Ishikawa (cell line): ENCODE results near the gene NRG3.

Source experiments
- CEBPB ChIP-seq: IDR thresholded peaks from 2 replicates; pipeline ENCODE4 v1.6.1; 2012
- CREB1 ChIP-seq: IDR thresholded peaks from 2 replicates; pipeline ENCODE4 v1.6.1; 2012; ENCODE audit warnings: low read depth
- EGR1 ChIP-seq: IDR thresholded peaks from 2 replicates; pipeline ENCODE4 v1.6.1; 2012
- EP300 ChIP-seq: IDR thresholded peaks from 2 replicates; pipeline ENCODE4 v1.6.1; 2012; ENCODE audit warnings: borderline replicate concordance
- FOXM1 ChIP-seq: IDR thresholded peaks from 2 replicates; pipeline ENCODE4 v1.6.1; 2012; ENCODE audit warnings: low read depth, borderline replicate concordance
- NFIC ChIP-seq: IDR thresholded peaks from 2 replicates; pipeline ENCODE4 v1.6.1; 2012
- RAD21 ChIP-seq: IDR thresholded peaks from 2 replicates; pipeline ENCODE4 v1.6.1; 2012; ENCODE audit warnings: low read depth
- TAF1 ChIP-seq: IDR thresholded peaks from 2 replicates; pipeline ENCODE4 v1.6.1; 2012; ENCODE audit warnings: low read depth, mild to moderate bottlenecking
- TCF12 ChIP-seq: IDR thresholded peaks from 2 replicates; pipeline ENCODE4 v1.6.1; 2012; ENCODE audit warnings: low read depth
- TEAD4 ChIP-seq: IDR thresholded peaks from 2 replicates; pipeline ENCODE4 v1.6.1; 2012
- USF1 ChIP-seq: IDR thresholded peaks from 2 replicates; pipeline ENCODE4 v1.6.1; 2012
- YY1 ChIP-seq: IDR thresholded peaks from 2 replicates; pipeline ENCODE4 v1.6.1; 2012; ENCODE audit warnings: low read depth
- ZBTB7A ChIP-seq: IDR thresholded peaks from 2 replicates; pipeline ENCODE4 v1.6.1; 2012; ENCODE audit warnings: low read depth
- TF ChIP-seq, protein P1 (sequence below): IDR thresholded peaks from 2 replicates; pipeline ENCODE4 v1.6.1; 2012
- TF ChIP-seq, protein P2 (sequence below): IDR thresholded peaks from 2 replicates; pipeline ENCODE4 v1.6.1; 2012; ENCODE audit warnings: low read depth, mild to moderate bottlenecking

NRG3 gene

DNA sequence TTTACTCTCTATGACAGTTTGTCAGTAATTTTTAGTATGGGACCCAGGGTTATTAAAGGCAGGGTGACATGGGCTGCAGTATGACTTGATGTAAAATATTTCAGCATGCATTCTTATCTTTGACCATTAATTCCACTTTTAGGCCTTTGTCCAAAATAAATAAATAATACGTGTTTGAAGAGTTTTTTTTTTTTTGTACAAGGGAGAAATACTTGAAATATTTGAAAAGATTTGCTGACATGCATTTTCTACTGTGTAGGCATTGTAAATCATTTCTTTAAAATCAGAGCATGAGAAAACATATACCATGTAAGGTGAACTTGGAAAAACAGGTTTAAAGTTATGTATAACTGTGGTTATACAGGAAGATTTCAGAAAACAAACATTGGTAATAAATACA, 23.5 kb downstream of the NRG3 start:
- TF ChIP-seq CEBPB (no peak), FOXM1 (no peak), EGR1 (no peak), TEAD4 (no peak), RAD21 (no peak), YY1 (no peak), TAF1 (no peak)

DNA sequence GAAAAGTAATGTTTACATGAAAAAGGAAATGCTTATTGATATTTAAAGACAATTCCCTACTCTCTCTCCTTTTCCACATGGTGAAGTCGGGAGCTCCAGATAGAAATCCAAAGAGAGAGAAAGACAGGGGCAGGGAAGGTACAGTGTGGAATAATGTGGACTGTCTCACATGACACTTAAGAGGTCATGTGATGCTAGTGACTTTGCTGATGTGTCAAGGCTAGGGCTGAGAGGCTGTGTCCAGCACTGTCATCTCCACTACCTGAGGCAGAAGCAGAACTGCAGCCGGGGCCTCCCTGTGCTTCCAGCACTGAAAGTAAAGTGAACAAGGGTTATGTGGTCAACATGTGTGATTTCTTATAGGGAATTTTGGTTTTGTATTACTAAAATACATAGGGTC, 26.0 kb downstream of the NRG3 start:
- TF ChIP-seq USF1 (no peak), TCF12 (no peak), RAD21 (no peak), YY1 (no peak), TAF1 (no peak), FOXM1 (no peak), EP300 (no peak), CREB1 (no peak)
- TF ChIP-seq, protein P1, sequence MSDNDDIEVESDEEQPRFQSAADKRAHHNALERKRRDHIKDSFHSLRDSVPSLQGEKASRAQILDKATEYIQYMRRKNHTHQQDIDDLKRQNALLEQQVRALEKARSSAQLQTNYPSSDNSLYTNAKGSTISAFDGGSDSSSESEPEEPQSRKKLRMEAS: no peak
- TF ChIP-seq, protein P2, sequence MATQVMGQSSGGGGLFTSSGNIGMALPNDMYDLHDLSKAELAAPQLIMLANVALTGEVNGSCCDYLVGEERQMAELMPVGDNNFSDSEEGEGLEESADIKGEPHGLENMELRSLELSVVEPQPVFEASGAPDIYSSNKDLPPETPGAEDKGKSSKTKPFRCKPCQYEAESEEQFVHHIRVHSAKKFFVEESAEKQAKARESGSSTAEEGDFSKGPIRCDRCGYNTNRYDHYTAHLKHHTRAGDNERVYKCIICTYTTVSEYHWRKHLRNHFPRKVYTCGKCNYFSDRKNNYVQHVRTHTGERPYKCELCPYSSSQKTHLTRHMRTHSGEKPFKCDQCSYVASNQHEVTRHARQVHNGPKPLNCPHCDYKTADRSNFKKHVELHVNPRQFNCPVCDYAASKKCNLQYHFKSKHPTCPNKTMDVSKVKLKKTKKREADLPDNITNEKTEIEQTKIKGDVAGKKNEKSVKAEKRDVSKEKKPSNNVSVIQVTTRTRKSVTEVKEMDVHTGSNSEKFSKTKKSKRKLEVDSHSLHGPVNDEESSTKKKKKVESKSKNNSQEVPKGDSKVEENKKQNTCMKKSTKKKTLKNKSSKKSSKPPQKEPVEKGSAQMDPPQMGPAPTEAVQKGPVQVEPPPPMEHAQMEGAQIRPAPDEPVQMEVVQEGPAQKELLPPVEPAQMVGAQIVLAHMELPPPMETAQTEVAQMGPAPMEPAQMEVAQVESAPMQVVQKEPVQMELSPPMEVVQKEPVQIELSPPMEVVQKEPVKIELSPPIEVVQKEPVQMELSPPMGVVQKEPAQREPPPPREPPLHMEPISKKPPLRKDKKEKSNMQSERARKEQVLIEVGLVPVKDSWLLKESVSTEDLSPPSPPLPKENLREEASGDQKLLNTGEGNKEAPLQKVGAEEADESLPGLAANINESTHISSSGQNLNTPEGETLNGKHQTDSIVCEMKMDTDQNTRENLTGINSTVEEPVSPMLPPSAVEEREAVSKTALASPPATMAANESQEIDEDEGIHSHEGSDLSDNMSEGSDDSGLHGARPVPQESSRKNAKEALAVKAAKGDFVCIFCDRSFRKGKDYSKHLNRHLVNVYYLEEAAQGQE: no peak

DNA sequence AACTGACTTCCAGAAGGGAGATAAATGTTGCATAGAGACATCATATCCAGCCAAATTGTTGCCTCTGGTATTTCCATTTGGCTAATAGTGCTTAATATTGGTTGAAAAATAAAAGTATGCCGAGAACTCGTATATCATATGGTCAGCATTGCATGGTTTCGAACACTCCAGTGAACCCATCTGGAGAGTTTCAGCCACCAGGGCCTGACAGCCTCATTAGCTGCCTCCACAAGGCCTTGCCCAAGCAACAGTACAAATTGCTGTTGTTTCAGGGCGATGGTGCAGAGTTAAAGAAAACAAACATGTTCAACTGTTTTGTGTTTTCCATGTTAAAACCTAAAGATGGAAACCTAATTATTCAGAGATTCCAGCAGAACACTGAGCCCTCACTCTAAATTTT, 28.5 kb downstream of the NRG3 start:
- no peak for TF ChIP-seq NFIC
- TF ChIP-seq RAD21: no peak
- no peak for TF ChIP-seq FOXM1
- TF ChIP-seq, protein P1: no peak
- TF ChIP-seq TEAD4: no peak
- no peak for TF ChIP-seq TAF1

GRCh38 chr10:81905161-81905560, 30.2 kb downstream of the NRG3 start:
- TF ChIP-seq RAD21: no peak
- TF ChIP-seq, protein P1: no peak
- no peak for TF ChIP-seq NFIC
- TF ChIP-seq YY1: no peak
- no peak for TF ChIP-seq TAF1
- TF ChIP-seq EGR1: no peak

DNA sequence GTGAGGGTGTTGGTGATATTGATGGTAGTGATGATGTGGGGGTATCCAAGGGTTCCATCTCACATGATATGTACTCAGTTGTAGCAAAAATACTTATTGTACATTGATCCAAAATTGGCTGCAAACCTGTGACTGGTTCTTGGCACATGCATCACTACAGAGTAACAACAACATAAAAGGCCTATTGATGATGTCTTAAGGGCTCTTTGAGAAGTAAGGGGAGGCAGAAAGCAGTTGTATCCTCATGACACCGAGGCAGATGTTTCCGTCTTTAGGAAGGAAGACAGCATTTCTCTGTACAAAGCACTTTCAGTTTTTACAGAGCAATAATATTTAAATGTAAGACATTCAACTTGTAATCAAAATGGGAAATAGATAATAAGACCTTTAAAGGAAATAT, 34.5 kb downstream of the NRG3 start:
- TF ChIP-seq TAF1 (no peak), TCF12 (no peak), CEBPB (no peak), EP300 (no peak), RAD21 (no peak), FOXM1 (no peak), USF1 (no peak), YY1 (no peak), ZBTB7A (no peak), CREB1 (no peak), EGR1 (no peak)
- TF ChIP-seq, protein P2: no peak
- TF ChIP-seq, protein P1: no peak

DNA sequence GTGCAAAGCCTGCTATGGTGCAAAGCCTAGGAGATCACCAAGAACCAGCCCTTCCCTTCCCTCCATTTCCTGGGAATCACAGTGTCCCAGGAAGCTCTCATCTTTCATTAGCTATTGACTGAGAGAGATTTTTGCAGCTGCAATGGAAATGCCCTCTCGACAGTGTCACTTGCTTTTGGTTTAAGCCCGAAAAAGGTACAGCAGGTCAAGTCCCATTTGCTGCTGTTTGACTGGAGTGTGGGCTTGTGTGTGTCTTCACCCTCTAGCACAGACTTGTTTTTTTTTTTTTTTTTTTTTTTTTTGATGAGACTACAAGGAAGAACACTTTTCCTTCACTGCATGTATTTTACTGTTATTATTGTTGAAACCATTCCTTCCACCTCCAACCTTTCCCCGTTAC, 36.3 kb downstream of the NRG3 start:
- no peak for TF ChIP-seq ZBTB7A
- TF ChIP-seq, protein P1: no peak
